HG02623 (cell line): ENCODE data around the gene SLC25A23.

Source experiments
- ATAC-seq: cut with Tn5 transposase; IDR thresholded peaks from one replicate; pipeline ENCODE4 v1.9.1; 2021; ENCODE audit warnings: moderate library complexity; ENCODE audit not compliant: unreplicated experiment

The SLC25A23 gene

GRCh38 chr19:6481541-6482342 lies 22.1 kb upstream of the SLC25A23 start, which contains the start of gene DENND1C:
DENND1C (minus strand) TSS chr19:6481787; CDS start chr19:6481695, 92 bp downstream.
- peak; percentile 55 for ATAC-seq

GRCh38 chr19:6480848-6481415 lies 21.3 kb upstream of the SLC25A23 start:
- no peak for ATAC-seq

- no peak for ATAC-seq
These were observed 20.3 kb upstream of the SLC25A23 start for GRCh38 chr19:6479836-6480398.

GRCh38 chr19:6478815-6479214 lies 19.2 kb upstream of the SLC25A23 start:
- ATAC-seq = no peak

- ATAC-seq = no peak
These were observed 17.4 kb upstream of the SLC25A23 start for GRCh38 chr19:6476896-6477431.

DNA sequence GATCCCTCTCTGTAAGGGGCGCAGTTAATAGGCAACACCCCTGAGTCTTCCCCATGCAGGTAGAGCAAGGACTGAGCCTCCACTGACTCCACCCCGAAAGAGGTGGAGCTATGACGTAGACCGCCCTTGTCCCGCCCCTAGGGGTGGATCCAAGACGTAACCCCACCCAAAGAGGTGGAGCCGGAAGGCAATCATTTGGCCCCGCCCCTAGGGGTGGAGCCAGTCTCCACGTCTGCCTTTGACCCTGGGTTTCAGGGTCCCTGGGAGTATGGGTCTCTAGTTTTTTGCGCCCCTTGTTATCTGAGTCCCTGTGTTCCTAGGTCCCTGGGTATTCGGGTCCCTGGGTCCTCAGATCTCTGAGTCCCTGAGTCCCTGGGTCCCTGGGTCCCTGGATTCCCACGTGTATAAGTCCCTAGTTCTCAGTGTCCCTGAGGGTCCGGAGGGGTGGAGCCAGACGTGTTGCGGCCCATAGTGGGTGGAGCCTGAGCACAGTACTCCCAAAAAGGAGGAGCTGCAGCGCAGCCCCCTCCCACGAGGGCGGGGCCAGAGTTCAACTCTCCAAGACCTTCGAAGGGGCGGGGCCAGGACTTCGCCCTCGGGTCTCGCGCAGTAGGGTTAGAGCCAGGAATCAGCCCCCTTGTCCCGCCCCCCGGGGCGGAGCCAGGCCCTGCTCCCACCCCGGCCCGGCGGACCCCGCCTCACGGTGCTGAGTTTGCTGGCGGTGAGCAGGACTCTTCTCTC lies 16.7 kb upstream of the SLC25A23 start:
- ATAC-seq = no peak

- no peak for ATAC-seq
These were observed 15.9 kb upstream of the SLC25A23 start for GRCh38 chr19:6475321-6476108.

- no peak for ATAC-seq
These were observed 14.1 kb upstream of the SLC25A23 start for GRCh38 chr19:6473647-6474046.

- ATAC-seq = no peak
These were observed 13.1 kb upstream of the SLC25A23 start for GRCh38 chr19:6472713-6473112.

DNA sequence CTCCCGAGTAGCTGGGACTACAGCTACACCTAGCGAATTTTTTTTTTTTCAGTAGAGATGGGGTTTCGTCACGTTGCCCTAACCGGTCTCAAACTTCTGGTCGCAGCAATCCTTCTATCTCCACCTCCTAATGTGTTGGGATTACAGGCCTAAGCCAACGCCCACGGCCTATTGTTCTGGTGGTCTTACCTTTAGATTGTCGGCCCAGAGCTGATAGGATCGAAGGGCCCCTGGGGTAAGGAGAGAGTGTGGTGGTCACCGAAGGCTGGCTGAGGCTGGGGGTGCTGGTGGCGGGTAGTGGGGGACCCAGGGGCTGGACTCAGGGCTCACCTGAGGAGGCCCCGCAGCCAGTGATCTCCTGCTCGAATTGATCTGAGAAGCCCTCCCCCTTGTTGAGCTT lies 11.5 kb upstream of the SLC25A23 start:
- ATAC-seq = no peak

GRCh38 chr19:6470173-6470572 lies 10.6 kb upstream of the SLC25A23 start:
- no peak for ATAC-seq

- ATAC-seq = no peak
These were observed 7.8 kb upstream of the SLC25A23 start for GRCh38 chr19:6467384-6467783.

DNA sequence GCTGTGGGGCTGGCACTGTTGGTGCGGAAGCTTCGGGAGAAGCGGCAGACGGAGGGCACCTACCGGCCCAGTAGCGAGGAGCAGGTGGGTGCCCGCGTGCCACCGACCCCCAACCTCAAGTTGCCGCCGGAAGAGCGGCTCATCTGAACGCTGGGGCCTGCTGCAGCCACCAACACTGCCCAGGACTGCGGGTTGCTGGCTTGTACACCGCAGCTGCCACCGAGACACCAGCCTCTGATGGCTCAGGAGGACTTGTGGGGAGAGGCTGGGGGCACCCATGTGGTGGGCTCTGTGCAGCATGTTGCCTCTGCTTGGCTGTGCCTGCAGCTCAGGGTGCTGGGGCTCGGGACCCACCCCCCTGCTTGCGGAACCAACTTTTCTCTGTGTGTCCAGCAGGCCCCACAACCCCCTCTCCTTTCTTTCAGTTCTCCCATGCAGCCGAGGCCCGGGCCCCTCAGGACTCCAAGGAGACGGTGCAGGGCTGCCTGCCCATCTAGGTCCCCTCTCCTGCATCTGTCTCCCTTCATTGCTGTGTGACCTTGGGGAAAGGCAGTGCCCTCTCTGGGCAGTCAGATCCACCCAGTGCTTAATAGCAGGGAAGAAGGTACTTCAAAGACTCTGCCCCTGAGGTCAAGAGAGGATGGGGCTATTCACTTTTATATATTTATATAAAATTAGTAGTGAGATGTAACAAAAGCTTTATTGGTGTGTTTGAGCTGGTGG lies 7.1 kb upstream of the SLC25A23 start:
- no peak for ATAC-seq

GRCh38 chr19:6465663-6466062 lies 6.1 kb upstream of the SLC25A23 start:
- no peak for ATAC-seq

GRCh38 chr19:6465006-6465405 lies 5.4 kb upstream of the SLC25A23 start:
- ATAC-seq = no peak

- no peak for ATAC-seq
These were observed 4.7 kb upstream of the SLC25A23 start, which contains the start of gene CRB3 for GRCh38 chr19:6464070-6464873. CRB3 (plus strand) TSS chr19:6464271; CDS start chr19:6464702, 431 bp downstream.

GRCh38 chr19:6460099-6460884 lies 700 bp upstream of the SLC25A23 start:
- peak; percentile 86 for ATAC-seq

DNA sequence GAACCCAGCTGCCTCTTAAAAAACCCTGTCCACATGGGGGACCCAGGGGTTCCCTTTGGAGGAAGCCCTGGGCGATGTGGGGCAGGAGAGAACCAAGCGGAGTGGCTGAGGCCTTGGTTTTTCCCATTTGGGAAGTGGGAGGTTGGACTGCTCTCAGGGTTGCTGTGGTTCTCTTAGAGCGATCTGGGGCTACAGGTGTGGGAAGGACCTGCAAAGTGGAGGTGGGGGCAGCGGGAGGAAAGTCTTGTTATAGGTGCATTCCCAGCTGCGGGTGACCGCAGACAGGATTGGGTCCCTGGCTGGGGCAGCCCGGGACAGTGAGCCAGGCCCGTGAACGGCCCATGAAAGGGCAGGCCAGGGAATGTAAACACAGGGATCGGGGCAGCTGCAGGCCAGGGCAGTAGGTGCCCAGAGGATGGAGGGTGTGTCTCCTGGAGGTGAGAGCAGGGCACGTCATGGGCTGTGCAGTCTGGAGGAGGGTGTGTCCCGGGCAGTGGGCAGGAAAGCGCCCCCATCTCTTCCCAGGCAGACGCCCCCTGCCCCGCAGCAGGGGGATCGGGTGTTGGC lies 814 bp downstream of the SLC25A23 start:
- ATAC-seq = no peak
